ENCODE measurements around the gene RDX. TPM values are rescaled to one million over a fixed set of nuclear protein-coding genes. Genes with fewer than 3 reads are reported as not detected.

Gene RDX
- total and polyA plus RNA-seq, 2 of the 8 experiments (the other 6 are each of a cell fraction or from before 2014, with no cell fraction given) = 27.4 to 100 TPM

- TF ChIP-seq CHD7 (IDR thresholded peaks at IDR 0.05; ENCODE audit: insufficient replicate concordance, low read length) = no peak
- no peak for TF ChIP-seq TAF1 (IDR thresholded peaks at IDR 0.05; ENCODE audit: low read depth, low read length)
- TF ChIP-seq CTCF (IDR thresholded peaks at IDR 0.05; ENCODE audit: control extremely low read depth in 1 of 3, insufficient read depth in 1 of 3, low read depth in 1 of 3, low read length in 3 of 3) = no peak
- TF ChIP-seq POLR2A (IDR thresholded peaks at IDR 0.05; ENCODE audit: control extremely low read depth in 1 of 2, low read depth in 2 of 2, low read length in 2 of 2) = no peak
- no peak for TF ChIP-seq BACH1 (IDR thresholded peaks at IDR 0.05; ENCODE audit: low read length)
- TF ChIP-seq JUND (IDR thresholded peaks at IDR 0.05; ENCODE audit: low read length) = no peak
- TF ChIP-seq E2F6 (IDR thresholded peaks at IDR 0.05) = no peak
- no peak for TF ChIP-seq KDM4A (IDR thresholded peaks at IDR 0.05; ENCODE audit: low read depth, low read length, severe bottlenecking)
- TF ChIP-seq BCL11A (IDR thresholded peaks at IDR 0.05; ENCODE audit: low read depth in 2 of 2, low read length in 2 of 2) = no peak
These were observed 95.6 kb downstream of the RDX start (continued) for GRCh38 chr11:110200836-110201235.

All from H1 (cell line).